Ascending aorta (tissue), 2 donors: Measurements from ENCODE around the gene TUBB2B. TPM values are rescaled to one million over a fixed set of nuclear protein-coding genes. Genes with fewer than 3 reads are reported as not detected.

ENCODE experiments used
- DNase-seq, 2 donors: peaks; one replicate each; pipeline ENCODE4 v3.0.0-alpha.2; 2019; ENCODE audit warnings: low spot score in 2 of 2
- H3K27ac ChIP-seq, 2 donors: fragments of 200-600 bp; sonication (generic); one replicate each; pipeline ENCODE4 v1.5.1; 2016 to 2017; ENCODE audit warnings: mild to moderate bottlenecking in 1 of 2
- H3K27me3 ChIP-seq: fragments of 200-600 bp; sonication (generic); one replicate; pipeline ENCODE4 v1.5.1; 2017
- H3K36me3 ChIP-seq, 2 donors: fragments of 200-600 bp; sonication (generic); one replicate each; pipeline ENCODE4 v1.5.1; 2016
- H3K4me1 ChIP-seq, 2 donors: fragments of 200-600 bp; sonication (generic); one replicate each; pipeline ENCODE4 v1.5.1; 2016 to 2017; ENCODE audit warnings: mild to moderate bottlenecking in 1 of 2
- H3K4me3 ChIP-seq, 2 donors: fragments of 200-600 bp; sonication (generic); one replicate each; pipeline ENCODE4 v1.5.1; 2016 to 2017; ENCODE audit warnings: mild to moderate bottlenecking in 1 of 2
- H3K9me3 ChIP-seq, 2 donors: fragments of 200-600 bp; sonication (generic); one replicate each; pipeline ENCODE4 v1.5.1; 2016
- intact Hi-C: fragments of 100-400 bp; cut with DNase I; formaldehyde crosslinking; loops from one replicate; pipeline ENCODE4 v1.15.1; 2023
- total RNA-seq: library from RNA; depleted of rRNA; stranded (reverse); fragments of >200 nt; gene quantifications from one replicate; pipeline ENCODE4 v1.1.0, GENCODE V29; 2016
- TF ChIP-seq, protein P1 (sequence below), 3 experiments: fragments of 200-600 bp in 2 of 3; fragments of 450-650 bp in 1 of 3; sonication (generic) in 2 of 3; IDR thresholded peaks; one replicate each; pipeline ENCODE4 v1.5.1; 2016 to 2019; ENCODE audit warnings: antibody characterized with exemption in 3 of 3, mild to moderate bottlenecking in 1 of 3, moderate library complexity in 1 of 3

TUBB2B gene
- total RNA-seq, 1 donor from 2014 or later, result not detected

- H3K27me3 ChIP-seq, result no peaks in the 10 kb centered on the region
- H3K4me3 ChIP-seq, result no peak overlapping the region
- H3K36me3 ChIP-seq, result no peaks in the 10 kb centered on the region
- intact Hi-C loops, result no loop called here
- no peak for DNase-seq
- H3K9me3 ChIP-seq, result no peaks in the 10 kb centered on the region
- H3K4me1 ChIP-seq, result peaks cover 3 to 27% of the 10 kb centered on the region in 2 donors
- TF ChIP-seq, protein P1, sequence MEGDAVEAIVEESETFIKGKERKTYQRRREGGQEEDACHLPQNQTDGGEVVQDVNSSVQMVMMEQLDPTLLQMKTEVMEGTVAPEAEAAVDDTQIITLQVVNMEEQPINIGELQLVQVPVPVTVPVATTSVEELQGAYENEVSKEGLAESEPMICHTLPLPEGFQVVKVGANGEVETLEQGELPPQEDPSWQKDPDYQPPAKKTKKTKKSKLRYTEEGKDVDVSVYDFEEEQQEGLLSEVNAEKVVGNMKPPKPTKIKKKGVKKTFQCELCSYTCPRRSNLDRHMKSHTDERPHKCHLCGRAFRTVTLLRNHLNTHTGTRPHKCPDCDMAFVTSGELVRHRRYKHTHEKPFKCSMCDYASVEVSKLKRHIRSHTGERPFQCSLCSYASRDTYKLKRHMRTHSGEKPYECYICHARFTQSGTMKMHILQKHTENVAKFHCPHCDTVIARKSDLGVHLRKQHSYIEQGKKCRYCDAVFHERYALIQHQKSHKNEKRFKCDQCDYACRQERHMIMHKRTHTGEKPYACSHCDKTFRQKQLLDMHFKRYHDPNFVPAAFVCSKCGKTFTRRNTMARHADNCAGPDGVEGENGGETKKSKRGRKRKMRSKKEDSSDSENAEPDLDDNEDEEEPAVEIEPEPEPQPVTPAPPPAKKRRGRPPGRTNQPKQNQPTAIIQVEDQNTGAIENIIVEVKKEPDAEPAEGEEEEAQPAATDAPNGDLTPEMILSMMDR (IDR thresholded peaks at IDR 0.05), result no peak
- peak overlapping the region; percentile 64 to 66 for H3K27ac ChIP-seq
Observed at GRCh38 chr6:3212261-3212660, 15.2 kb downstream of the TUBB2B start.

DNA sequence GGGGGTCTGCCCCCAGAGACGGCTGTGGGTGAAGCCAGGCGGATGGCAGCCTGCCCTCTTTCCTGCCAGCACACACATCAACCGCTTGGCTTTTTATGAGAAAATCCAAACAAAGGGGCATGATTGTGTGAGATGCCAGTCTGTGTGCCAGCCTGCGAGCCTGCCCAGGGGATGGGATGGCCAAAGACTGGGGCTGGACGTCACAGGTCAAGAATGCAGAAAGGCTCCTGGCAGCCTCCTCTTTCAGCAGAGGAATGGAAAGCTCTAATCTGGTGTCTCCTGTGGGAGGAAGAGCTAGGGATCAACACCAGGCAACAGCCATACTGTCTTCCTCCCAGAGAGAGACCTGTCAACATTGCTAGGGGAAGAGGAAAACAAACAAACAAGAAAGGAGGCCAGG lies 15.8 kb downstream of the TUBB2B start:
- DNase-seq, result peak in 1 of 2 donors; percentile 85
- intact Hi-C loops, result loop anchor here (2.0 kb wide), 1 partner anchor 15 kb away; the partner anchor contains the start of gene TUBB2B

GRCh38 chr6:3210024-3210610 lies 17.3 kb downstream of the TUBB2B start:
- H3K9me3 ChIP-seq, result no peaks in the 10 kb centered on the region
- TF ChIP-seq, protein P1 (IDR thresholded peaks at IDR 0.05), result no peak
- peaks cover 3 to 27% of the 10 kb centered on the region in 2 donors for H3K4me1 ChIP-seq
- H3K4me3 ChIP-seq, result no peak overlapping the region
- H3K36me3 ChIP-seq, result no peaks in the 10 kb centered on the region
- no peak for DNase-seq
- peak overlapping the region; percentile 15 to 64 for H3K27ac ChIP-seq
- no peaks in the 10 kb centered on the region for H3K27me3 ChIP-seq
- intact Hi-C loops, result loop anchor here (2.0 kb wide), 1 partner anchor 17 kb away; the partner anchor contains the start of gene TUBB2B

More for the DNA sequence above, 15.8 kb downstream of the TUBB2B start:
- Histone ChIP-seq H3K4me3 (no peak overlapping the region), H3K27me3 (no peaks in the 10 kb centered on the region), H3K9me3 (no peaks in the 10 kb centered on the region), H3K27ac (peak overlapping the region; percentile 64 to 66), H3K36me3 (no peaks in the 10 kb centered on the region), H3K4me1 (peaks cover 3 to 27% of the 10 kb centered on the region in 2 donors)
- TF ChIP-seq, protein P1 (IDR thresholded peaks at IDR 0.05), result no peak

DNA sequence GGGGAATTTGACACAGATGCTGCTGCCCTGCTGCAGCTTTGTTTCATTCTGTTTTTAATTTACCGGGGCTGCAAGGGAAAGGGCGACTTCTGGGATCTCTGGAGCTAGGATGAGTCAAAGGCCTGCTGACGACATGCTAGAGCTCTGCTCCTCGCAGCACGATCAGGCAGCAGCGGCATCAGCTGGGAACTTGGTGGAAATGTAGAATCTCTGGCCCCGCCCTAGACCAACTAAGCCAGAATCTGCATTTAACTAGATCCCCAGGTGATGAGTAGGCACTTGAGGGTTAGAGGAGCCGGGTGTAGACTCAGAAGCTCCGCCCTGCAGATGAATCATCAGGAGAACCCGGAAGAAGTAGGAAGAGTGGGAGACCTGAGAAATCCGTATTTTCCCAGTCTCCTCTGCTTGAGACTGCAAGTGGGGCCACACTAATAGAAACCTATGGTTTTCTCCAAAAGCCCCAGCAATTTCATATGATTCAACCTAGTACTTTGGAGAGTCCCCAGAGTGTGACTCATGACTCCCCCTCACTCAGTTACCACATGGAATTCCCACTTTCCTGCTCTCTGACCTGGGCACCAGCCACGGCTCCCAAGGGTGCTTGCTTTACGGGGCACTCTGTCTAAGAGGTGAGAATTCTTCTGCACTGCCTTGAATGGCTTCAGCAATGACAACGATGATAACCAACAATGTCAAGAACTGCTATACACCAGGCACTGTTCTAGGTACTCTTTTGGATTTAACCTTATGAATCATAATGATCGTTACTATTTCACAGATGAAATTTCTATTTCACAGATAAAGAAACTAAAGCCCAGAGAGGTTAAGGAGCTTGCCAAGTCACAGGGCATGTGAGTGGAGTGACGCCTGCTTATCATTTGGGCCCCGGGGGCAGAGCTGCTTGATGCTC lies 18.1 kb downstream of the TUBB2B start:
- DNase-seq, result peak in 1 of 2 donors; percentile 70
- Histone ChIP-seq H3K36me3 (no peaks in the 10 kb centered on the region), H3K27me3 (no peaks in the 10 kb centered on the region), H3K27ac (peak overlapping the region; percentile 15 to 64), H3K4me3 (no peak overlapping the region), H3K4me1 (peaks cover 3 to 27% of the 10 kb centered on the region in 2 donors), H3K9me3 (peaks cover 0 to 7% of the 10 kb centered on the region in 2 donors)
- intact Hi-C loops, result loop anchor here (2.0 kb wide), 2 partner anchors 17 to 53 kb away; partner anchors contain the start of genes TUBB2A and TUBB2B
- TF ChIP-seq, protein P1 (IDR thresholded peaks at IDR 0.05), result no peak

GRCh38 chr6:3208775-3209113 lies 18.7 kb downstream of the TUBB2B start:
- intact Hi-C loops, result loop anchor here (2.0 kb wide), 1 partner anchor 52 kb away; the partner anchor contains the start of gene TUBB2A
- peaks cover 3 to 27% of the 10 kb centered on the region in 2 donors for H3K4me1 ChIP-seq
- H3K4me3 ChIP-seq, result peak overlapping the region in 1 of 2 donors; percentile 13
- peak overlapping the region in 1 of 2 donors; percentile 32 for H3K27ac ChIP-seq
- DNase-seq, result no peak
- TF ChIP-seq, protein P1 (IDR thresholded peaks at IDR 0.05), result no peak
- H3K9me3 ChIP-seq, result peaks cover 0 to 8% of the 10 kb centered on the region in 2 donors
- H3K27me3 ChIP-seq, result no peaks in the 10 kb centered on the region
- no peaks in the 10 kb centered on the region for H3K36me3 ChIP-seq
